C4-2B (cell line): ENCODE results near the gene MN1.

Experiments
- CTCF ChIP-seq: fragments of 450-650 bp; conservative IDR thresholded peaks from 2 replicates; pipeline ENCODE4 v1.5.1; 2017; ENCODE audit warnings: mild to moderate bottlenecking
- ZFX ChIP-seq: fragments of 450-650 bp; IDR thresholded peaks from 2 replicates; pipeline ENCODE4 v1.6.1; 2017

- TF ChIP-seq CTCF (no peak), ZFX (no peak)
These were observed 21.7 kb upstream of the MN1 start for GRCh38 chr22:27823221-27823620.
